Omental fat pad (tissue), 4 donors: ENCODE data around the gene OPN1SW. TPM values are rescaled to one million over a fixed set of nuclear protein-coding genes. Genes with fewer than 3 reads are reported as not detected.

Experiments
- ATAC-seq: fragments of 150-250 bp; one replicate; pipeline ENCODE4 v1.9.1; 2016; ENCODE audit warnings: mild to moderate bottlenecking, moderate library complexity; ENCODE audit not compliant: low FRiP score
- DNase-seq: peaks from one replicate; pipeline ENCODE4 v3.0.0-alpha.2; 2019; ENCODE audit warnings: low spot score
- CTCF ChIP-seq, 3 donors: fragments of 450-650 bp; IDR thresholded peaks; one replicate each; pipeline ENCODE4 v1.5.1; 2016 to 2017; ENCODE audit warnings: antibody characterized with exemption in 3 of 3, mild to moderate bottlenecking in 3 of 3, moderate library complexity in 2 of 3
- total RNA-seq, 4 donors: library from RNA; depleted of rRNA; stranded (reverse); fragments of >200 nt; gene quantifications; one replicate each; pipeline ENCODE4 v1.1.0, GENCODE V29; 2016

OPN1SW gene
- total RNA-seq, 4 donors from 2014 or later, result not detected

- TF ChIP-seq CTCF (IDR thresholded peaks at IDR 0.05), result no peak
- ATAC-seq (no peak), DNase-seq (no peak)
Measured at GRCh38 chr7:128735436-128735835, 40.2 kb downstream of the OPN1SW start.

GRCh38 chr7:128734890-128735289 lies 40.7 kb downstream of the OPN1SW start:
- ATAC-seq, result no peak

GRCh38 chr7:128733278-128733645 lies 42.3 kb downstream of the OPN1SW start:
- DNase-seq (no peak), ATAC-seq (no peak)
- TF ChIP-seq CTCF (IDR thresholded peaks at IDR 0.05), result no peak

More at GRCh38 chr7:128734890-128735289, 40.7 kb downstream of the OPN1SW start:
- TF ChIP-seq CTCF (IDR thresholded peaks at IDR 0.05), result no peak
- no peak for DNase-seq

- ATAC-seq (no peak), DNase-seq (no peak)
- no peak for TF ChIP-seq CTCF (IDR thresholded peaks at IDR 0.05)
Measured at GRCh38 chr7:128732521-128733277, 42.9 kb downstream of the OPN1SW start.

- DNase-seq (no peak), ATAC-seq (no peak)
Measured at GRCh38 chr7:128731184-128731583, 44.4 kb downstream of the OPN1SW start.

GRCh38 chr7:128729494-128729893 lies 46.1 kb downstream of the OPN1SW start:
- ATAC-seq (no peak), DNase-seq (no peak)
- no peak for TF ChIP-seq CTCF (IDR thresholded peaks at IDR 0.05)

More at GRCh38 chr7:128731184-128731583, 44.4 kb downstream of the OPN1SW start:
- TF ChIP-seq CTCF (IDR thresholded peaks at IDR 0.05), result no peak

- no peak for TF ChIP-seq CTCF (IDR thresholded peaks at IDR 0.05)
- DNase-seq, result no peak
- no peak for ATAC-seq
Measured at GRCh38 chr7:128728598-128728997, 47.0 kb downstream of the OPN1SW start.
